NCI-H1092 (cell line): Measurements from ENCODE around the gene CARNS1.
A peak's percentile ranks its signal among the peaks of the same experiment; 100 is the strongest.
"Not testable (repeated sequence)": the region's sequence is repeated elsewhere in the genome, so short reads cannot be mapped to it uniquely, and the experiment has no call there.

Experiments
- DNase-seq: peaks from one replicate; lab custom pipeline; 2025; lab: John Stamatoyannopoulos, UW

Gene CARNS1

GRCh38 chr11:67396587-67397389 is 18.7 kb upstream of the CARNS1 start:
- no peak for DNase-seq

- DNase-seq: no peak
Measured at GRCh38 chr11:67397536-67397935, 17.9 kb upstream of the CARNS1 start.

- no peak for DNase-seq
Measured at GRCh38 chr11:67397986-67398660, 17.4 kb upstream of the CARNS1 start.

- DNase-seq: no peak
Measured at GRCh38 chr11:67398661-67399563, 16.6 kb upstream of the CARNS1 start.

GRCh38 chr11:67400251-67400941 is 15.1 kb upstream of the CARNS1 start:
- no peak for DNase-seq

GRCh38 chr11:67400942-67401494 is 14.5 kb upstream of the CARNS1 start:
- no peak for DNase-seq

GRCh38 chr11:67401495-67402191 is 13.8 kb upstream of the CARNS1 start, which contains the start of gene PPP1CA:
Gene PPP1CA, minus strand, starts transcription at chr11:67401858. Its CDS starts 76 bp downstream, at chr11:67401782.
- DNase-seq: peak; percentile 90

- not testable (repeated sequence) for DNase-seq
Measured at GRCh38 chr11:67402192-67402839, 13.2 kb upstream of the CARNS1 start.

- not testable (repeated sequence) for DNase-seq
Measured at GRCh38 chr11:67403085-67403484, 12.4 kb upstream of the CARNS1 start.

- DNase-seq: no peak
Measured at GRCh38 chr11:67404515-67405195, 10.8 kb upstream of the CARNS1 start.

- DNase-seq: no peak
Measured at GRCh38 chr11:67405196-67405567, 10.3 kb upstream of the CARNS1 start.

GRCh38 chr11:67405688-67406339 is 9.7 kb upstream of the CARNS1 start:
- no peak for DNase-seq

GRCh38 chr11:67406420-67406968 is 9.0 kb upstream of the CARNS1 start:
- no peak for DNase-seq

GRCh38 chr11:67406969-67407687 is 8.3 kb upstream of the CARNS1 start:
- DNase-seq: no peak

GRCh38 chr11:67407688-67408163 is 7.8 kb upstream of the CARNS1 start:
- DNase-seq: no peak

GRCh38 chr11:67408437-67409200 is 6.9 kb upstream of the CARNS1 start:
- DNase-seq: no peak

- DNase-seq: no peak
Measured at GRCh38 chr11:67409261-67409666, 6.2 kb upstream of the CARNS1 start.
